PC-9 (cell line): ENCODE data around the gene TUBD1.

ENCODE experiments used
- EZH2 ChIP-seq: fragments of 200-600 bp; sonication (generic); IDR thresholded peaks from 2 replicates; pipeline ENCODE4 v1.8.0; 2017; ENCODE audit warnings: antibody characterized with exemption, low read depth
- TF ChIP-seq, protein P1 (sequence below): fragments of 200-600 bp; sonication (generic); conservative IDR thresholded peaks from 2 replicates; pipeline ENCODE4 v1.6.1; 2017; ENCODE audit warnings: mixed run types, antibody characterized with exemption, mild to moderate bottlenecking, moderate library complexity

GRCh38 chr17:59876107-59876506 is 16.6 kb downstream of the TUBD1 start:
- TF ChIP-seq, protein P1, sequence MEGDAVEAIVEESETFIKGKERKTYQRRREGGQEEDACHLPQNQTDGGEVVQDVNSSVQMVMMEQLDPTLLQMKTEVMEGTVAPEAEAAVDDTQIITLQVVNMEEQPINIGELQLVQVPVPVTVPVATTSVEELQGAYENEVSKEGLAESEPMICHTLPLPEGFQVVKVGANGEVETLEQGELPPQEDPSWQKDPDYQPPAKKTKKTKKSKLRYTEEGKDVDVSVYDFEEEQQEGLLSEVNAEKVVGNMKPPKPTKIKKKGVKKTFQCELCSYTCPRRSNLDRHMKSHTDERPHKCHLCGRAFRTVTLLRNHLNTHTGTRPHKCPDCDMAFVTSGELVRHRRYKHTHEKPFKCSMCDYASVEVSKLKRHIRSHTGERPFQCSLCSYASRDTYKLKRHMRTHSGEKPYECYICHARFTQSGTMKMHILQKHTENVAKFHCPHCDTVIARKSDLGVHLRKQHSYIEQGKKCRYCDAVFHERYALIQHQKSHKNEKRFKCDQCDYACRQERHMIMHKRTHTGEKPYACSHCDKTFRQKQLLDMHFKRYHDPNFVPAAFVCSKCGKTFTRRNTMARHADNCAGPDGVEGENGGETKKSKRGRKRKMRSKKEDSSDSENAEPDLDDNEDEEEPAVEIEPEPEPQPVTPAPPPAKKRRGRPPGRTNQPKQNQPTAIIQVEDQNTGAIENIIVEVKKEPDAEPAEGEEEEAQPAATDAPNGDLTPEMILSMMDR: no peak
- TF ChIP-seq EZH2: no peak
